Activated T-cell treated with anti-CD3 and anti-CD28 coated beads, Interleukin-2, amount 50 U/mL, for 4 hours (primary cell): ENCODE measurements around the gene ERVK3-1. TPM values are rescaled to one million over a fixed set of nuclear protein-coding genes. Genes with fewer than 3 reads are reported as not detected.

Experiments used
- ATAC-seq, 2 donors: fragments of 200-7000 bp; cut with Tn5 transposase; one replicate each; pipeline ENCODE4 v1.10.0; 2021
- DNase-seq: peaks from one replicate; pipeline ENCODE4 v3.0.0-alpha.2; 2020
- H3K27me3 Mint-ChIP-seq: one replicate; pipeline ENCODE4 v1.8.0; 2021; ENCODE audit warnings: low read depth, mixed read lengths
- H3K36me3 Mint-ChIP-seq: one replicate; pipeline ENCODE4 v1.8.0; 2022; ENCODE audit warnings: mixed read lengths; ENCODE audit not compliant: insufficient read depth
- H3K4me1 Mint-ChIP-seq: one replicate; pipeline ENCODE4 v1.8.0; 2021; ENCODE audit warnings: low read depth, mixed read lengths
- H3K4me3 Mint-ChIP-seq: one replicate; pipeline ENCODE4 v1.8.0; 2021; ENCODE audit warnings: mild to moderate bottlenecking, moderate library complexity, mixed read lengths
- H3K9me3 Mint-ChIP-seq: one replicate; pipeline ENCODE4 v1.8.0; 2021; ENCODE audit warnings: mixed read lengths
- total RNA-seq, 3 donors: library from RNA; stranded (reverse); gene quantifications; one replicate each; pipeline ENCODE4 v1.2.1, GENCODE V29; 2021

Gene ERVK3-1
- total RNA-seq, 3 donors from 2014 or later = 117 TPM

DNA sequence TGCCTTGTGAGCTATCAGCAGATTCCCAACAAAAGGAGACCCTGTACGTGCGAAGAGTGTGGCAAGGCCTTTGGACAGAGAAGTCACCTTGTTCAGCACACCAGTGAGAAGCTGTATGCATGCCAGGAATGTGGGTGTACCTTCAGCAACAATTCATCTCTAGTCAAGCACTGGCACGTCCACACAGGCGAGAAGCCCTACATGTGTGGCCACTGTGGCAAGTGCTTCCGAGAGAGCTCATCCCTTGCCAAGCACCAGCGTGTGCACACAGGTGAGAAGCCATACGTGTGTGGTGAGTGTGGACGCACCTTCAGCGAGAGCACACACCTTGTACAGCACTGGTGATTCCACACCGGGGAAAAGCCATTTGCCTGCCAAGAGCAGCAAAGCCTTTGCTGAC is 14.1 kb downstream of the ERVK3-1 start:
- no peaks in the 10 kb centered on the region for H3K9me3 Mint-ChIP-seq
- no peak overlapping the region for H3K4me3 Mint-ChIP-seq
- H3K4me1 Mint-ChIP-seq = no peaks in the 10 kb centered on the region
- no peaks in the 10 kb centered on the region for H3K27me3 Mint-ChIP-seq
- DNase-seq (no peak), ATAC-seq (no peak)
- peaks cover 13% of the 10 kb centered on the region for H3K36me3 Mint-ChIP-seq

GRCh38 chr19:58325311-58326022 is 20.3 kb downstream of the ERVK3-1 start:
- Mint-ChIP-seq H3K9me3 (no peaks in the 10 kb centered on the region), H3K36me3 (peaks cover 5% of the 10 kb centered on the region), H3K4me3 (no peak overlapping the region), H3K4me1 (peaks cover 1% of the 10 kb centered on the region), H3K27me3 (no peaks in the 10 kb centered on the region)
- peak in 1 of 2 donors; percentile 8 for ATAC-seq
- DNase-seq = no peak

DNA sequence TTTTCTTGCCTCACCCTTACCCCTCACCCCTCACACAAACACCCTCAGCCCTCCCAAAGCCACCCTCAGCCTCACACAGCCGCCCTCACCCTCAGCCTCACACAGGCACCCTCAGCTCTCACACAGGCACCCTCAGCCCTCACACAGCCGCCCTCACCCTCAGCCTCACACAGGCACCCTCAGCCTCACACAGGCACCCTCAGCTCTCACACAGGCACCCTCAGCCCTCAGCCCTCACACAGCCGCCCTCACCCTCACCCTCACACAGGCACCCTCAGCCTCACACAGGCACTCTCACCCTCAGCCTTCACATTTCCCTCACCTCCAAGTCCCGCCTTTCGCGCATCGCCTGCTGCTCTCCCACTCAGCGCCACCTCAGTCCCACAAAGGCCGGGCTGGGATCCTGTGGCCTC is 21.3 kb downstream of the ERVK3-1 start:
- no peak overlapping the region for H3K4me3 Mint-ChIP-seq
- ATAC-seq = peak; percentile 9 to 35

DNA sequence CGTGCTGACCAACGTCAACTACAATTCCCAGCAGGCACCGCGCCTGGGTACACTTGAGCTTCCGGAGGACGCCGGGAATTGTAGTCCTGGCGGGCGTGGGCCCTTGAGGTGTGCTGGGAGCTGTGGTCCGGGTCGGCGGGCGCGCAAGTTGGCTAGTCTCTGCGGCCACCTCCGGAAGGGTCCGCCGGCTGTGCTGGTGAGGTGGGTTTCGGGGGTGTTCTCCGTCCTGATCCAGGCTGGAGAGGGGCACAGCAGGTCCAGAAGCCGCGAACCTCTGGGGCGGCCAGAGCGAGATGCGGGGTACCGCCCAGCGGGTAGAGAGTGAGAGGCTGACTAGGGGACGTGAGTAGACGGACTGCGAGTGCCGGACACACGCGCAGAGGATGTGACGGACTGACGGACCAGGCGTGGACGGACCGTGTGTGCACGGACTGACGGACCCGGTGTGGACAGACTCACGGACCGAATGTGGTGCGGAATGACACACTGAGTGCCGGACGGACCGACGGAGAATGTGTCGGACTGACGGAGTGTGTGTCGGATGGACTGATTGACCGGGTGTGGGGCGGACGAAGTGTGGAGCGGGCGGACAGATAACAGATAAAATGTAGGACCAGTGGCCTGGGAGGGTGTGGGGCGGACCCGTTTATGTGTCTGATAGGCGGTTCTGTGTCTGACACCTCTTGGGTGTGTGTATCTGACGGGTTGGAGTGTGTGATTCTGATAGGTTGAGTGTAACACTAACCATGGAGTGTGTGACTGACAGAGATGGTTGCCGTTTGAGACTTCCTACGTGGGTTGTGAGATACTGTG is 21.9 kb downstream of the ERVK3-1 start, which contains the start of gene ZSCAN22:
Gene ZSCAN22 (plus strand): TSS at position 81 of the 813 bp plus-strand sequence. CDS start 7,809 bp downstream, outside the sequence.
- H3K9me3 Mint-ChIP-seq = no peaks in the 10 kb centered on the region
- H3K27me3 Mint-ChIP-seq = no peaks in the 10 kb centered on the region
- ATAC-seq (peak; percentile 88 to 90), DNase-seq (peak; percentile 81)
- peaks cover 1% of the 10 kb centered on the region for H3K4me1 Mint-ChIP-seq
- H3K36me3 Mint-ChIP-seq = peaks cover 4% of the 10 kb centered on the region
- no peak within 1 kb of the TSS for H3K4me3 Mint-ChIP-seq

More for the DNA sequence above, 21.3 kb downstream of the ERVK3-1 start:
- H3K27me3 Mint-ChIP-seq = no peaks in the 10 kb centered on the region
- peaks cover 1% of the 10 kb centered on the region for H3K4me1 Mint-ChIP-seq
- H3K9me3 Mint-ChIP-seq = no peaks in the 10 kb centered on the region
- no peak for DNase-seq
- peaks cover 6% of the 10 kb centered on the region for H3K36me3 Mint-ChIP-seq

GRCh38 chr19:58328999-58329398 is 23.8 kb downstream of the ERVK3-1 start:
- DNase-seq = no peak
- no peaks in the 10 kb centered on the region for H3K9me3 Mint-ChIP-seq
- peaks cover 3% of the 10 kb centered on the region for H3K36me3 Mint-ChIP-seq
- ATAC-seq = no peak
- no peak overlapping the region for H3K4me3 Mint-ChIP-seq
- H3K27me3 Mint-ChIP-seq = no peaks in the 10 kb centered on the region
- H3K4me1 Mint-ChIP-seq = peaks cover 1% of the 10 kb centered on the region

- DNase-seq = no peak
- Mint-ChIP-seq H3K4me1 (peaks cover 1% of the 10 kb centered on the region), H3K4me3 (no peak overlapping the region), H3K27me3 (no peaks in the 10 kb centered on the region), H3K9me3 (no peaks in the 10 kb centered on the region), H3K36me3 (peaks cover 9% of the 10 kb centered on the region)
- no peak for ATAC-seq
These were observed 25.3 kb downstream of the ERVK3-1 start for GRCh38 chr19:58330458-58330857.

DNA sequence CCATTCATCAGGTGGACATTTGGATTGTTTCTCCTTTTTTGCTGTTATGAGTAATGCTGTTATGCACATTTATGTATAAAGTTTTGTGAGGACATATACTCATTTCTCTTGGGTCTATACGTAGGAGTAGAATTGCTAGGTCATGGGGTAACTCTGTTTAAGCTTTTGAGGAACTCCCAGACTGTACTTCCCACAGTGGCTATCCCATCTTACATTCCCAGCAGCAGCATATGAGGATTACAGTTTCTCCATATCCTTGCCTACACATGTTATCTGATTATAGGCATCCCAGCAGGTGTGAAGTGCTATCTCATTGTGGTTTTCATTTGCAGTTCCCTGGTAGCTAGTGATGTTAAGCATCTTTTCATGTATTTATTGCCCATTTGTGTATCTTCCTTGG is 27.5 kb downstream of the ERVK3-1 start:
- Mint-ChIP-seq H3K9me3 (no peaks in the 10 kb centered on the region), H3K36me3 (peaks cover 17% of the 10 kb centered on the region), H3K27me3 (no peaks in the 10 kb centered on the region), H3K4me1 (peaks cover 1% of the 10 kb centered on the region), H3K4me3 (no peak overlapping the region)
- ATAC-seq = no peak
- no peak for DNase-seq

GRCh38 chr19:58334691-58335249 is 29.6 kb downstream of the ERVK3-1 start:
- Mint-ChIP-seq H3K9me3 (no peaks in the 10 kb centered on the region), H3K4me3 (no peak overlapping the region), H3K27me3 (no peaks in the 10 kb centered on the region), H3K36me3 (peaks cover 36% of the 10 kb centered on the region), H3K4me1 (no peaks in the 10 kb centered on the region)
- ATAC-seq (no peak), DNase-seq (no peak)

DNA sequence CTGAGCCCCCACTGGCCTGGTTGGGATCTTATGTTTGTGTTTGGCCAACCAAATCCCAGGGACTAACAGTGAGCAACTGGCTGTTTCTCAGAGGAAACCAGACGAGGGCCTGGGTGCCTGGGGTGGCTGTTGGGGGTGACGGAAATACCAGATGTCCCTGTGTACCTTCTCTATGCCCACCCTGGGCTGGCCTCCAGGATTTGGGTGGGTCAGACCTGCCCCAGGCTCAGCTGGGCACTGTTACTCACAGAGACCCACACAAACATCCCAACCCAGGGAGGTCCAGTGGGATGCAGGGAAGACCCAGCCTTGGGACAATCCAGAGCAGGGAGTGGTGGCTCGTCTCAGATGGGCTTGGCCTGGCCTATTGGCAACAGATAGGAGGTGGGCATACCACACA is 30.5 kb downstream of the ERVK3-1 start:
- Mint-ChIP-seq H3K36me3 (peaks cover 40% of the 10 kb centered on the region), H3K9me3 (no peaks in the 10 kb centered on the region), H3K4me1 (no peaks in the 10 kb centered on the region), H3K27me3 (no peaks in the 10 kb centered on the region), H3K4me3 (no peak overlapping the region)
- DNase-seq (no peak), ATAC-seq (no peak)

- no peaks in the 10 kb centered on the region for H3K27me3 Mint-ChIP-seq
- ATAC-seq (no peak), DNase-seq (no peak)
- no peaks in the 10 kb centered on the region for H3K4me1 Mint-ChIP-seq
- peaks cover 44% of the 10 kb centered on the region for H3K36me3 Mint-ChIP-seq
- H3K4me3 Mint-ChIP-seq = no peak overlapping the region
- no peaks in the 10 kb centered on the region for H3K9me3 Mint-ChIP-seq
These were observed 31.0 kb downstream of the ERVK3-1 start for GRCh38 chr19:58336216-58336615.

GRCh38 chr19:58336820-58337219 is 31.6 kb downstream of the ERVK3-1 start:
- DNase-seq = no peak
- no peaks in the 10 kb centered on the region for H3K4me1 Mint-ChIP-seq
- no peaks in the 10 kb centered on the region for H3K27me3 Mint-ChIP-seq
- H3K36me3 Mint-ChIP-seq = peaks cover 46% of the 10 kb centered on the region
- no peaks in the 10 kb centered on the region for H3K9me3 Mint-ChIP-seq
- no peak for ATAC-seq
- no peak overlapping the region for H3K4me3 Mint-ChIP-seq

DNA sequence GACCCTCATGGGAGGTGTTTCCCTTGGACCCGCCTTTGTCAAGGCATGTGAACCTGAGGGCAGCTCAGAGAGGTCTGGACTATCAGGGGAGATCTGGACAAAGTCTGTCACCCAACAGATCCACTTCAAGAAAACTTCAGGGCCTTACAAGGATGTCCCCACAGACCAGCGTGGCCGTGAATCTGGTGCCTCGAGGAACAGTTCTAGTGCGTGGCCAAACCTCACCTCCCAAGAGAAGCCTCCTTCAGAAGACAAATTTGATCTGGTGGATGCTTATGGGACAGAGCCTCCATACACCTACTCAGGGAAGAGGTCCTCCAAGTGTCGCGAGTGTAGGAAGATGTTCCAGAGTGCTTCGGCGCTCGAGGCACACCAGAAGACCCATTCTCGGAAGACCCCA is 33.2 kb downstream of the ERVK3-1 start:
- H3K9me3 Mint-ChIP-seq = no peaks in the 10 kb centered on the region
- peaks cover 45% of the 10 kb centered on the region for H3K36me3 Mint-ChIP-seq

DNA sequence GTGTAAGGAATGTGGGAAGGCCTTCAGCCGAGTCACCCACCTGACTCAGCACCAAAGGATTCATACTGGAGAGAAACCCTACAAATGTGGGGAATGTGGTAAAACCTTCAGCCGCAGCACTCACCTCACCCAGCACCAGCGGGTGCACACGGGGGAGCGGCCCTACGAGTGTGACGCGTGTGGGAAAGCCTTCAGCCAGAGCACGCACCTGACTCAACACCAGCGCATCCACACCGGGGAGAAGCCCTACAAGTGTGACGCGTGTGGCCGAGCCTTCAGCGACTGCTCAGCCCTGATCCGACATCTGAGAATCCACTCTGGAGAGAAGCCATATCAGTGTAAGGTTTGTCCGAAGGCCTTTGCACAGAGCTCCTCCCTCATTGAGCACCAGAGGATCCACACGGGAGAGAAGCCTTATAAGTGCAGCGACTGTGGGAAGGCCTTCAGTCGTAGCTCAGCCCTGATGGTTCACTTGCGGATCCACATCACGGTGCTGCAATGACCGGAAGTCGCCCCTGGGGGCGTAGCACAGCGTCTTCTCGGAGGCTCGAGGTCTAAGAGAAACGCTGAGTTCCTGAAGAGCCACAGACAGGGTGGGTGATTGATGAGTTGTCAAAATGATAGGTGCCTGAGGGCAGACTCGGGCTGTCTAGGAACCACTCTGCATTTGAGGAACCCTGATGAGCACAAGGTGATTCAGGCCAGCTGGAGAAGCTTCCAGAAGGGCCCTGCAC is 33.8 kb downstream of the ERVK3-1 start:
- H3K9me3 Mint-ChIP-seq = no peaks in the 10 kb centered on the region
- no peak for DNase-seq
- peaks cover 45% of the 10 kb centered on the region for H3K36me3 Mint-ChIP-seq
- H3K4me3 Mint-ChIP-seq = no peak overlapping the region
- H3K4me1 Mint-ChIP-seq = no peaks in the 10 kb centered on the region
- no peaks in the 10 kb centered on the region for H3K27me3 Mint-ChIP-seq
- no peak for ATAC-seq

More for the DNA sequence above, 33.2 kb downstream of the ERVK3-1 start:
- H3K4me3 Mint-ChIP-seq = no peak overlapping the region
- no peaks in the 10 kb centered on the region for H3K27me3 Mint-ChIP-seq
- DNase-seq (no peak), ATAC-seq (no peak)
- no peaks in the 10 kb centered on the region for H3K4me1 Mint-ChIP-seq

DNA sequence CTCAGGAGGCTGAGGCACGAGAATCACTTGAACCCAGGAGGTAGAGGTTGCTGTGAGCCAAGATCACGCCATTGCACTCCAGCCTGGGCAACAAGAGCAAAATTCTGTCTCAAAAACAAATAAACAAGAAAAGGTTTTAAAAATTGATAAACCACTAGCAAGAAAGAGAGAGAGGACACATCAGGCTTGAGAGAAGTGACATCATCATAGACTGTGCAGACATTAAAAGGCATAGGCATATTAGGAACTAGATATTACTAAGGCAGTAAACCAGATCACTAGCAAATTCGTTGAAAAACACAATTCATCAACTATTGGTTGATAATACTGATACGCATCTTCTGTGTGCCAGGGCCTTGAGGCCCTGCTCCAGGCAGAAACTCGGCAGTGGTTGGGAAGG is 40.4 kb downstream of the ERVK3-1 start:
- DNase-seq (no peak), ATAC-seq (no peak)
- H3K9me3 Mint-ChIP-seq = no peaks in the 10 kb centered on the region
- H3K4me3 Mint-ChIP-seq = peak overlapping the region; percentile 91
- H3K4me1 Mint-ChIP-seq = peaks cover 21% of the 10 kb centered on the region
- no peaks in the 10 kb centered on the region for H3K27me3 Mint-ChIP-seq
- H3K36me3 Mint-ChIP-seq = peaks cover 11% of the 10 kb centered on the region
